Measurements from ENCODE around the gene DUSP11.
A peak's percentile ranks its signal among the peaks of the same experiment; 100 is the strongest.
"Not testable (repeated sequence)": the region's sequence is repeated elsewhere in the genome, so short reads cannot be mapped to it uniquely, and the experiment has no call there.

DUSP11 gene

DNA sequence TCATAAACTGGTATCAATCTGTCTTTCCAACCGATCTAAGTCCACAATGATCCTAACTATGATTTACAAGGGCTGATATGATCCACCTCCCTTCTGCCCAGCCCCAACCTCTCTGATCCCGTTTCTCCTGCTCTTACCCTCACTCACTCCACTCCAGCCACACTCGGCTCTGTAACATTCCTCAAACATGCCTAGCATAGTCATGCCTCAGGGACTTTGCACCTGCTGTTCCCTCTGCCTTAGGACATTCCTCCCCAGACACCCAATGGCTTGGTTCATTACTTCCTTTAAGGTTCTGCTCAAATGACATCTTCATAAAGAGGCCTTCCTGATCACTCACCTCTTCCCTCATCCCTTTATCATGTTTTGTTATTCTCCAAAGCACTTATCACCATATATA, 9.2 kb downstream of the DUSP11 start:
- DNase-seq, result no peak

DNA sequence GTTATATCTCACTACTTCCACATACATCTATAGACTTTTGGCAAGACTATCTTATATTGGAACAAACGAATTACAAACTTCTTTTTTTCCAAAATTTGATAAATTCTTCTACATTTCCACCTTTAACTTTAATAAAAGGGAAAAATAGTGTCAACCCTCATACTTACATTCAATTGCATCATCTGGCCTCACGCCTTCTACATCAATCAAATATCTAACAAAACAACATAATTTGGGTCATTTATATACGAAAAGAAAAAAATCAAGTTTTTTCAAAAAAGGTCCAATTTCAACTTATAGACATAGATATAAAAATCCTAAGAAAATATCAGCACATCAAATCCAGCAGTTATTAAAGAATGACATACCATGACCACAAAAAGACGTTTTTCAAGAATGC, 12.9 kb downstream of the DUSP11 start:
- no peak for DNase-seq

DNA sequence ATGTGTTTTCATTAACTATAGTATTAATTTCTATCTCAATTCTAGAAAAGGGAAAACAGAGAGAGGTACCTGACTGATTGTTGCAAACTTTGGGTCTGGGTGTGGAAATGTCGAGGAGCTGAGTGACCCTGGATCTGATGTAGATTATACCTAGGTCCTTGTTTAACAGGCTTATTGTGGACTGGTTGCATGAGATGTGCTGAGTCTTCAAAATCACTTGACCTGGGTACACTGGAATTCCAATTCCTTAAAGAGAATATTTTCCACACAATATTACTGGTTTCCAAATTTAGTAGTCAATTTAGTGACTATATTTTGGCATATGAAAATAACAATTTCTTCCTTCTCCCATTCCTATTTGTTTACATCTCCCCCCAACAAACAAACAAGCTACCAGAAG, 13.6 kb downstream of the DUSP11 start:
- no peak for DNase-seq

DNA sequence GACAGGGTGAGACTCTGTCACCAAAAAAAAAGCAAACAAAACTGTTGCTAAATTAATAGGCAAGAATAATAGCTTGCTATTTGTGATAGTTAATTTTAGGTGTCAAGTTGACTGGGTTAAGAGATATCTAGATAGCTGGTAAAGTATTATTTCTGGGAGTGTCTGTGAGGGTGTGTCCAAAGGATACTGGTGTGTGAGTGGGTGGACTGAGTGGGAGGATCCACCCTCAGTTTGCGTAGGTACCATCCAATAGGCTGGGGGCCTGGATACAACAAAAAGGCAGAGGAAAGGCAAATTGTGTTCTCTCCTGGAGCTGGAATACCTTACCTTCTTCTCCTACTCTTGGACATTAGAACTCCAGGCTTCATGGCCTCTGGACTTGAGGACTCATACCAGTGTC, 15.0 kb downstream of the DUSP11 start:
- no peak for DNase-seq

DNA sequence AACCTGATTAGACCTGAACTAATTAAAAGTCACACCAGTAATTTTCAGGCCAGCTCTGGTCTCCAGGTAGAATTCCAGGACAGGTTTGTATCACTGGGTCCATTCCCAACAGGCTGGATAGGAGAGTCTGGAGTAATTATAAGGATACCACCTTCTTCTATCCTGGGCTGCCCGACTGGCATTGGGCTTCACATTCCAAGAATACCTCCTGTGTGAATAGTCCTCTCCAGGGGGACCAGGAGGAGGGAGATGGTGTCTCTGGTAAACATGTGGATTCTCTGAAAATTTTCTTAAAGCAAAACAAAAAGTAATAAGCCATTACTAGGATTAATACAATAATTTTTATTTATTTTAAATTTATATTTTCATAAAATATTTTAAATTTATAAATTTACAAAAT, 17.3 kb downstream of the DUSP11 start:
- DNase-seq, result no peak

DNA sequence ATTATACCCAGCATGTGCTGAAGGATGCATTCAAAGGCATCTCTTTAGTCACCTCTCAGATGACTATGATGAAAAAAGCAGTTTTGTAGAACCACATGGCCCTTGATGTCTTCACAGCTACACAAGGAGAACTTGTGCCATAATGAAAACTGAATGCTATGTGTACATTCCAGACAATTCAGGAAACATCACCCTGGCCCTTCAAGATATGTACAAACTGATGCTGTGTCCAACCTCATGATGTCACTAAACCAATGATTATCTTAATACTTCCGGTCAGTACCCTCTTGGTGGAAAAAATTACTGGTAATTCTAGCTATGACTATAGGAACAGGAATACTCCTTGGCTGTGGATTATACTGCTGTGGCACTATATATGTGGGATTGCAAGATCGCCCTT, 20.0 kb downstream of the DUSP11 start:
- DNase-seq, result no peak

DNA sequence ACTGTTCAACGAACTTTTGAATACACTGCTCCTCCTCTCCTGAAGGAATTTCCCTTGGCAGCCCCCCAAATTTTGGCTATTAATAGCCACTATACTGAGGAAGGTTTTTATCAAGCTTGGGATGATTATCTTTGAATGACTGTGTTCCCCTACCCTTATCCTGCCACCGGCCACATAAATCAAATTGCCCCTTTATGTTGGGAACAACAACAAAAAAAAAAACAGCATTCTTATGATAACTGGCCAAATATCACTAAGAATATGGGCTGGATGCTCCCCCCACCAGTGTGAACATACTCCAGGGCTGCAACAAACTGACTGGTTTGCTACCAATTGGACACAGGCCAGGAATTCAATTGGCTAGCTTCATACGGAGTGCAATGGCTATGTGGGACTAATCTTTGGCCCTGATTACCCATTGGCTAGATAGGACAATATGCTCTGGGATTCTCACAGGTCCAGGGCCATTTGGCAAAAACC, 20.6 kb downstream of the DUSP11 start:
- no peak for DNase-seq

DNA sequence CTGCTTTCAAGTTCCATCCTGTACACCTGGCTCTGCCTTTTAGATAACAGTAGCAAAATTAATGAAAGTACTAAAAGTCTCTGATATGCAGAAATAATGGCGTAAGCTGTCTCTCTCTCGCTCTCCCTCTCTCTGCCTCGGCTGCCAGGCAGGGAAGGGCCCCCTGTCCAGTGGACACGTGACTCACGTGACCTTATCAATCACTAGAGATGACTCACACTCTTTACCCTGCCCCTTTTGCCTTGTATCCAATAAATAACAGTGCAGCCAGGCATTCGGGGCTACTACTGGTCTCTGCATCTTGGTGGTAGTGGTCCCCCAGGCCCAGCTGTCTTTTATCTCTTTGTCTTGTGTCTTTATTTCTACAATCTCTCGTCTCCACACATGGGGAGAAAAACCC, 25.6 kb downstream of the DUSP11 start:
- not testable (repeated sequence) for DNase-seq

DNA sequence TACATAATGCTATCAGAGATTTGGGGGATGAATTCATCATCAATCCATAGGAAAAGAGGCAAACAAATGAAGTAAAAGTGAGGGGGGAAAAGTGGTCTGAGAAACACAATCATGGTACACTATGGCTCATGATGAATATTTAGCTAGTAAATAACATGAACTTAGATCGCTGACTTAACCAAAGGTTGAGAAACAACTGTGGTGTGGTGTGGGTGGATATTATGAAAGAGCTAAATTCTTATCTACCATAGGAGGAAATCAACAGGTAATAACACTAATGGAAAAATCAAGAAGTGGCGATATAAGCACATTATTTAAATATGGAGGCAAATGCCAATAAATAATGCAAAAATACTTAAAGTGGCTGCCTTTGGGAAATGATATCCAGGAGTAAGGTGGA, 30.6 kb downstream of the DUSP11 start:
- DNase-seq, result no peak

DNA sequence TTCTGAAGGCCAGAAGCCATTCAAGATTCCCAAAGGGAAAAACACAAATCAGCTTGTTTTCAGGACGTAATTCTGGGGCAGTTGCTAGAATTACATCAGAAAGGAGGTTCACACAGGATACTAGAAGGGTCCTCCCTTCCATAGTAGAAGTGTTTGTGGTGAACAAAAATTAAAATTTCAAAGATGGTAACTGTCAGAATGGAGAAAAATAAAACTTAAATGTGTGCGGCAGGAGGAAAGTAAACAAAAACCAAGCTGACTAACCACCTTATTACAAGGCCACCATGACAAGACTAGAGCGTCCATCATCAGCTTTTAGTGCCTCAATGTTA, 33.1 kb downstream of the DUSP11 start:
- no peak for DNase-seq

DNA sequence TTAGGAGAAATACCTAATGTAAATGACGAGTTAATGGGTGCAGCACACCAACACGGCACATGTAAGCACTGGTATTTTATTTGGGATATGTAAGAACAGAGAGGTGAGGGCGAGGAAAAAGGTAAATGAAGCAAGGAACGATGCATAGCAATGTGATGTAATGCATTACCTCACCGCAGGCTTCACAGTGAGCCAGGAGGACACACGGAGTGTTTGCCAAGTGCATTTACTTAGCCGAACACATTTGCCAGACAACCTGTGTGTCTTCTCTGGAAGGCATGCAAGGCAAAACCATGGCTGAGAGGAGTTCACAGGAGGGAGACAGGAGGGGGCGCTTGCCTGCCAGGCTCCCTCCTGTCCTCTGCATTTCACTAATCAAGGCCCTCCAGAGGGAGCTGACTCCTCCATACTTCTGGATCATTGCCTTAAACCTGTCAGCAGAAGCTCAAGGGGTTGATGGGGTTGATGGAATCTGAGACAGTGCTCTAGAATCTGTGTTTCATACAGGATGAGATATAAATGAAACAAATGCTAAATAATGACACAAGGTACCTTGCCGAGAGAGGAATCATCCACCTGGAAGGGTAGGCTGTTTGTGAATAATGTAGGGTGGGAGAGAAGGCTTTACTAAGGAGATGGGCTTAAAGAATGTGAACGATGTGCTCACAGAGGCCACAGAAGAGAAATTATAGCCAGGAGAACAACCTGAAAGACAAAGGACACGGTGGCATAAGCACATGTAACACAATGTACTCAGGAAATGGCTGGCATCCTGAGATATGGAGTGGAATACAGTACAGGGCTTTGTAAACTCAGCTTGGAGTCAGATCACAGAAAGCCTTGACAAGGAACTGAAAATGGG, 33.7 kb downstream of the DUSP11 start:
- no peak for DNase-seq

DNA sequence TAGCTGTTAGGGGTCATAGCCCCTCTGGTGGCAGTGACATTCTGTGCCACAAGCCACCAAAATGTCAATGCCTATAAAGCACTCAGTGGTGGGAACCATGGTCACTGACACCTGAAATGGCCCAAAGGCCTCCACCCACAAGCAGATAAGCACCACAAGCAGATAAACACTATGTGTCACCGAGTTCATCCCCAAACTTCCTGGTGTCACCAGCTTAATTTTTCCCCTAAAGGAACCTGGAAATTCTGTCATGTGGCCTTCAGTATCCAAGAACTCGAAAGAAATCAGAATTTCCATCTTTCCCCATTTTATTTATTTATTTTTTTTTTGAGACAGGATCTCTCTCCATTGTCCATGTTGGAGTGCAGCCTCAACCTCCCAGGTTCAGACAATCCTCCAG, 39.1 kb downstream of the DUSP11 start:
- no peak for DNase-seq

DNA sequence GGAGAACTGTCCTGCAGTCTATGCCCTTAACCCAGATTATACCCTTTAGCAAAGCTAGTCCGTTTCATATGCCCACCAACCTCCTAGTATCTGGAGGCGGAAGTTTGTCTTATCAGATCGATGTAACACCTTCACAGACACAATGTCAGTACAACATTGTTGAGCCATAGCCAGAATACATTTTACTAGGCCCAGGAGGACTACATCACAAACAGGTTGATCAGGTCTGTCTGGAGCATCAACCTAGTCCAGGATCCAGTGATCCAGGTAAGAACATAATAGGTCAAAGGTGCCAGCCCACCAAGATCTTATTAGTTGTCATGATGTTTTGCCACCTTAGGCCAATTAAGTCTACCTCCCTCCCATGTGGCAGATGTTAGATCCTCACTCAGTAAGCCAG, 40.8 kb downstream of the DUSP11 start:
- DNase-seq, result no peak

DNA sequence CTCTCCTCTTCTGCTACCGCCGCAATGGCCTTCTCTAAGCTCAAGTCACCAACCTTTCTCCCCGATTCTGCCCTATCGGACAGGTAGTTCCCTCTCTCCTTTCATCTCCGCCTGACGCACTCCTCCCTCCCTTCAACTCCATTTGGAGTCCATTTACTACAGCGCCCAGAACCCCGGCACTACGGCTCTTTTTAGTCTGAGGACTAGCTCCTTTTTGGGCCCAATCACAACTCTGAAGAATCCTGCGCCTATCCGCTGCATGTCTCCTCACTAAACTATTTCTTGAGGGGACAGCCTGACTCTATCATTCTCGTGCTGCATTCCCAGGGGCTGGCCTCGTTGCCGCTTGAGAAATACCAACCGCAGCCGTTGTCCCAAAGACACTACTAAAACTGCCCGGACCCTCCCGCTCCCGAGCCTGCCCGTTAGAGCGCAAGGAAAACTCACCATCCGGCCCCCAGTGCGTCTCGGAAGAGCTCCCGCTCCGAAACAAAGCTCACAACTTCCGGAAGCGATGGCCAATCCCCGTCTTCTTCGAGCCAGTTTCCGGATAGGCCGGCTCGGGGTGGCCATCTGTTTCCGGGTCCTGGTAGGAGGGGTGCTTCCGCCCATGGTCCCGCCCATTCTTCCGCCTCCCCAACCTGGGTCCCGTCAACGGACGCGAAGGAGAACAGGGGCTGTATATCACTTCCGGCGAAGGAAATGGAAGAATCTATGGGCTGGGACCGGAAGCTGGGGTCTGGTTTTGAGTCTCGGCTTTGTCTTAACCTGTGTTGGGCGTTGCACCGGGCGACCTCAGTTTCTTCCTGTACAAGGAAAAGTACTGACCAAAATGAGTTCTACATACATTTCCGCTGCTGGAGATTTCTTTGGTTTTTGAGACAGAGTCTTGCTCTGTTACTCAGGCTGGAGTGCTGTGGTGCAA, 42.8 kb downstream of the DUSP11 start, which contains the start of gene TPRKB:
Gene TPRKB, minus strand, starts transcription at position 491 of the 925 bp plus-strand sequence. CDS start 2,776 bp downstream, outside the sequence.
- DNase-seq, result peak; percentile 93

DNA sequence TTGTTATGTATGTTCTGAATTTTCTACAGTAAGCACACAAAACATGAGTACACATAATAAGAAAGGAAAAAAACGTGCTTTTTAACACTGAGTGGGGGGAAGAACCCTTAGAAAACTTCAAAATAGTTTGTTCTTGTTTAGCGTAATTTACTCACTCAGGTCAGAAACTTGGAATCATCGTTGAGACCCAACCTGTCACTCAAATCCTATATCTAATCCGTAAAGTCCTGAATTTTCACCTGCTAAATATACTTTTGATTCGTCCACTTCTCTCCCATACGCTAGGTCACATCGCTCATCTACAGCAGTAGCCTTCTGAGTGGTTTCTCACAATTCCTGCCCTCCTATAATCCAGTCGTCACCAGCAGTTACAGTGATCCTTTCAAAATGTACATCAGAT, 43.5 kb downstream of the DUSP11 start:
- DNase-seq, result no peak

DNA sequence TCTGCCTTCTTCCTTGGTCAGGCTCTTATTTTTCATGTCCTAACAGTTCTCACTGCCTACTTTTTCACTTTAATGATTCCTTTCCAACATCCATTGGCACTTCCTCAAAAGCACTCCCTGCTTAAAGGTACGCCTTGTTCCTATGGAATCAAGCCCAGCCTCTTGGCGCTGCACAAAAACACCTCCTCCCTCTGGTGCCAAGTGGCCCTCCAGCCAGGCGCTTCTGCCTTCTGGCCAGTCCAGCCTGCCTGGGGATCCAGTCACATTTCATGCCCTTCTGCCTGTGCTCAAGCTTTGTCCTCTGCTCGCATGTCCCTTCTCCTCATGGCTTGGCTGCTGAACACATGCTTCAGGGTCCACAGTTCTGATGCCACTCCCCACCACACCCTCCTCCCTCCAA, 49.1 kb downstream of the DUSP11 start:
- DNase-seq, result no peak

DNA sequence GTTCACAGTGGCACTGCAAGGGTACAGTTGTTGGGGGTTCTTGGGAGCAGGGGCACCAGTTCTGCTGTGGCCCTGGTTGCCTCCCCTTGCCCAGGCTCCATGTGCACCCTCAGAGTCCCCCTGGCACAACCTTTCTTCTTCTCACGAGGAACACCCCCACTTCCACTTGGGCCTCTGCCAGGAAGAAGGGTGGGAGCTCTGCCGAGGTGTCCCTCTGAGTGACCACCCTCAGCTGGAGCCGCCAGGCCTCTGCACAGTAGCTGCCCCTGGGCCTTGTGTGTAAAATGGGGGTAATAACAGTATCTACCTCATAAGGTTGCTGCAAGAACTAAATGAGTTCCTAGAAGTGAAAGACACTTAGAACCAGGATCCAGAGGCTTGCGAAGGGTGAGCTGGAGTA, 51.2 kb downstream of the DUSP11 start:
- no peak for DNase-seq

DNA sequence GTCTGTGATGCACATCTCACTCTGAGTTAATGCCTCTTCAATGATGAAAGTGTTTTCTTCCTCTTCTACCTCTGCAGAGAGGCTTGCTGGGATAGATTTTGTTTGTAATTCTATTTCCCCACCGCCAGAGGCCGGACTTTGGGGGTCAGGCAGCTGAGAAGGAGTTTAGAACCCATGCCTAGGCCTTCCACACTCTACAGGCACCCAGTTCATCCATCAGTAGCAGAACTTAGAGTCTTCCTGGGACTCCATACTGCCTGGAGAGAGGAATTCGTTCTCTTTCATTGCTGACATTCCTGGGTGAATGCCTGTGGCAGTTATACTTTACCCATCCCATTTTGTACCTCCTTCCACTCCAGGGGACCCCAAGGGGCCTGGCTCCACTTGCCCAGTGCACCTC, 51.9 kb downstream of the DUSP11 start:
- no peak for DNase-seq

DNA sequence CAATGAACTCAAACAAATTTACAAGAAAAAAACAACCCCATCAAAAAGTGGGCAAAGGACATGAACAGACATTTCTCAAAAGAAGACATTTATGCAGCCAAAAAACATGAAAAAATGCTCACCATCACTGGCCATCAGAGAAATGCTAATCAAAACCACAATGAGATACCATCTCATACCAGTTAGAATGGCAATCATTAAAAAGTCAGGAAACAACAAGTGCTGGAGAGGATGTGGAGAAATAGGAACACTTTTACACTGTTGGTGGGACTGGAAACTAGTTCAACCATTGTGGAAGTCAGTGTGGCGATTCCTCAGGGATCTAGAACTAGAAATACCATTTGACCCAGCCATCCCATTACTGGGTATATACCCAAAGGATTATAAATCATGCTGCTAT, 53.2 kb downstream of the DUSP11 start:
- DNase-seq, result not testable (repeated sequence)

DNA sequence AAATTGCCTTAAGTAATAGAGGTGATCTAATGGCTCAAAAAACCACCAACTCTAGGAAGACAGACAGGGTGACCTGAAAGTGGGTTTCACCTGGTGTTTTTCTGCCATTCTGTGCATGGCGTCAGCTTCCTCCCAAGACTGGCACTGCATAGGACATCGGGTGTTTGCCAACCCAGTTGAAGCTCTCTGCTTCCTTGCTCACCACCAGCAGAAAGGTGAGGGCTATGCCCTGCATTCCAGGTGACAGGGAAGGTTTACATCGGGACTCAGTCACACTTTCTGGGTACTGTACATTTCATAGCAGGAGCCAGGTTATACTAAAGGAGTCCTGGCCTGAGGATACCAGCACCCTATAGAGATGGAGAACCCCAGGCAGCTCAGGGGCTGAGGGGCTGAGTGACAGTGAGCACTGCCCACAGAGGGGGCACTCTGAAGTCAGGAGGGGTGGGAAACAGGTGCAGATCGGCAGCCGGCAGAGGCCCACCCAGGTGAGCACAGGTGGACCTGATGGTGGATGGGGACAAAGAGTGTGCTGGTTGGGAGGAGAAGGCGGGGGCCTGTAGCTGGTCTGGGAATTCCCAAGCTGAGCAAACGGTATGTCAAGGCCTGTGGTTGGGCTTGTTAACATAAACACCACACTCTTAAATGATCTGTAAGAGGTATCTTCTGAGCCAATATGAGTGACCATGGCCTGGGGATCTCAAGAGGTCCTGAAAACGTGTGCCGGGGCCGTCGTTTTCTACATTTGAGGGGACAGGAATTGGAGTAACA, 60.9 kb downstream of the DUSP11 start:
- no peak for DNase-seq

DNA sequence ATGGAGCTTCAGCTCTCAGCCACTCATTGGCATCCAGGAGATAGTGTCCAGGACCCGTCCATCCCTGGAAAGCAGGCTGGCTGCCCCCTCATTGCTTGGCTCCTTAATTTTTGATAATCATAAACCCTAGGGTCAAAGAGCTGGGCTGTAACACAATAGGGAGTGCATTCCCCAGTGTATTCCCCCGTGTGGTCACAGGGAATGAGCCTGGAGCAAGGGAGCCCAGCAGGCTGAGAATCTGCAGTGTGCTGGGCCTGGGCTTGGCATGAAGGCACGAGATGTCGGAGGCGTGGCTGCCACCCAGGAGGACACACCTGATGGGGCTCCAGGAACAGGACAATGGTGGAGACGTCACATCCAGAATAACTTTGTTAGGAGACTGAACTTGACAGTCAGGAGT, 61.5 kb downstream of the DUSP11 start:
- no peak for DNase-seq

DNA sequence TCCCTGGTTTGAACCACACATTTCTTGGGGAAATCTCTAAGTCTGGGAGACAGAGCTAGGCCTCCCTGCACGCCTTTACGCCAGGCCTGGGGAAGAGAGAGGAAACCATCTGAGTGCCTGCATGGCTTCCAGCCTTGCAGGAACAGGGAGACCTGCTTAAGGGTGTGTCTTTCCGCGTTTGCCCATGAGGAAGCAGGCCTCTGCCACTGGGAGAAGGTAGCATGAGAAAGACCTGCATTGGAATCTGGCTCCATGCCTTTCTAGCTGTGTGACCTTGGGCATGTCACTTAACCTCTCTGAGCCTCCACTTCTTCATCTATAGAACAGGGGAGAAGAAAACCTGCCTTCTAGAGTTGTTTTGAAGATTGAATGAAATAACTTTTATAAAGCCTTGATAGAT, 62.2 kb downstream of the DUSP11 start:
- not testable (repeated sequence) for DNase-seq

DNA sequence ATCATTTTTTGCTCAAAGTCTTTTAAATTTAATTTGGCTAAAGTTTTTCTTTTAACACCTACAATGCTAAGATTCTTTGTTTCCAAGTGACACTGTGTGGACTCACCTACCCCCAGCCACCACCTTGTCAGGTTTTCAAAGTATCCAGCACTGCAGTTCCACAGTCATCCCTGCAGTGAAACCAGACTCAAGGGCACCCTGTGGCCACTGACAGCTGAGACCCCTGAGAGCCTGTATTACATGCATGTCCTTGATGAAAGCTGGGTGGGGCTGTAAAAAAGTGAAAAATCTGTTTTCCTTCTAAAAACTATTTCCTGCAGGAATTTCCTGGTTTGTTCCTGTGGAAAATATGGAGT, 62.7 kb downstream of the DUSP11 start:
- DNase-seq, result no peak

Measured in central memory CD4-positive, alpha-beta T cell (primary cell).